ENCODE measurements around the gene XPO1. TPM values are rescaled to one million over a fixed set of nuclear protein-coding genes. Genes with fewer than 3 reads are reported as not detected.
A peak's percentile ranks its signal among the peaks of the same experiment; 100 is the strongest.

XPO1 gene
- total RNA-seq, 2 donors from 2014 or later: 264 to 315 TPM

- H3K27ac Mint-ChIP-seq: peak overlapping the region; percentile 84
- Histone ChIP-seq H3K4me1 (ENCODE audit: control insufficient read depth, insufficient read depth, low read length) (no peaks in the 10 kb centered on the region), H3K36me3 (ENCODE audit: control insufficient read depth, insufficient read depth, low read length) (peaks cover 92% of the 10 kb centered on the region), H3K9me3 (ENCODE audit: control insufficient read depth, low read length) (no peaks in the 10 kb centered on the region), H3K9ac (ENCODE audit: extremely low read depth, low read length, poor library complexity, severe bottlenecking) (no peak overlapping the region), H3K27ac (ENCODE audit: low read depth, low read length) (no peak overlapping the region), H3K4me3 (ENCODE audit: low read length) (no peak overlapping the region), H3K27me3 (ENCODE audit: control insufficient read depth, insufficient read depth, low read length, poor library complexity, severe bottlenecking) (no peaks in the 10 kb centered on the region)
- peak; percentile 53 for DNase-seq
- H3K4me1 Mint-ChIP-seq: peaks cover 3% of the 10 kb centered on the region
- H3K27me3 Mint-ChIP-seq (ENCODE audit: insufficient read depth): no peaks in the 10 kb centered on the region
- no peak for TF ChIP-seq CTCF (conservative IDR thresholded peaks at IDR 0.05)
- no peak overlapping the region for H3K4me3 Mint-ChIP-seq
- H3K36me3 Mint-ChIP-seq (ENCODE audit: low read depth): peaks cover 85% of the 10 kb centered on the region
- H3K9me3 Mint-ChIP-seq: no peaks in the 10 kb centered on the region
- 87 to 94% methylated on average over 4 to 11 of the region's 12 CpGs for WGBS, 2 experiments (ENCODE audit: insufficient coverage in 1 of 2, insufficient read length in 1 of 2)
These were observed 25.3 kb downstream of the XPO1 start for GRCh38 chr2:61512768-61513398.

- no peak overlapping the region for H3K27ac ChIP-seq (ENCODE audit: low read depth, low read length)
- H3K36me3 ChIP-seq (ENCODE audit: control insufficient read depth, insufficient read depth, low read length): peaks cover 86% of the 10 kb centered on the region
- no peak overlapping the region for H3K4me3 Mint-ChIP-seq
- peaks cover 77% of the 10 kb centered on the region for H3K36me3 Mint-ChIP-seq (ENCODE audit: low read depth)
- H3K4me1 ChIP-seq (ENCODE audit: control insufficient read depth, insufficient read depth, low read length): no peaks in the 10 kb centered on the region
- H3K9me3 ChIP-seq (ENCODE audit: control insufficient read depth, low read length): no peaks in the 10 kb centered on the region
- no peak overlapping the region for H3K4me3 ChIP-seq (ENCODE audit: low read length)
- no peaks in the 10 kb centered on the region for H3K27me3 ChIP-seq (ENCODE audit: control insufficient read depth, insufficient read depth, low read length, poor library complexity, severe bottlenecking)
- no peaks in the 10 kb centered on the region for H3K27me3 Mint-ChIP-seq (ENCODE audit: insufficient read depth)
- no peaks in the 10 kb centered on the region for H3K9me3 Mint-ChIP-seq
- peaks cover 3% of the 10 kb centered on the region for H3K4me1 Mint-ChIP-seq
- 88 to 93% methylated on average over 13 to 19 of the region's 19 CpGs for WGBS, 2 experiments (ENCODE audit: insufficient coverage in 1 of 2, insufficient read length in 1 of 2)
- H3K9ac ChIP-seq (ENCODE audit: extremely low read depth, low read length, poor library complexity, severe bottlenecking): no peak overlapping the region
- no peak for DNase-seq
- no peak for TF ChIP-seq CTCF (conservative IDR thresholded peaks at IDR 0.05)
- no peak overlapping the region for H3K27ac Mint-ChIP-seq
These were observed 27.2 kb downstream of the XPO1 start for GRCh38 chr2:61510674-61511671.

- Histone ChIP-seq H3K27me3 (ENCODE audit: control insufficient read depth, insufficient read depth, low read length, poor library complexity, severe bottlenecking) (no peaks in the 10 kb centered on the region), H3K9ac (ENCODE audit: extremely low read depth, low read length, poor library complexity, severe bottlenecking) (no peak overlapping the region), H3K27ac (ENCODE audit: low read depth, low read length) (no peak overlapping the region), H3K36me3 (ENCODE audit: control insufficient read depth, insufficient read depth, low read length) (peaks cover 86% of the 10 kb centered on the region), H3K9me3 (ENCODE audit: control insufficient read depth, low read length) (no peaks in the 10 kb centered on the region), H3K4me3 (ENCODE audit: low read length) (no peak overlapping the region), H3K4me1 (ENCODE audit: control insufficient read depth, insufficient read depth, low read length) (no peaks in the 10 kb centered on the region)
- Mint-ChIP-seq H3K4me3 (no peak overlapping the region), H3K9me3 (no peaks in the 10 kb centered on the region), H3K27me3 (ENCODE audit: insufficient read depth) (no peaks in the 10 kb centered on the region), H3K4me1 (no peaks in the 10 kb centered on the region), H3K36me3 (ENCODE audit: low read depth) (peaks cover 68% of the 10 kb centered on the region), H3K27ac (no peak overlapping the region)
- DNase-seq: no peak
- no peak for TF ChIP-seq CTCF (conservative IDR thresholded peaks at IDR 0.05)
- WGBS, 2 experiments (ENCODE audit: insufficient coverage in 1 of 2, insufficient read length in 1 of 2): 91 to 100% methylated on average over 2 of the region's 2 CpGs
These were observed 33.2 kb downstream of the XPO1 start for GRCh38 chr2:61504949-61505348.
